ENCODE results near the gene NCOA7.

DNA sequence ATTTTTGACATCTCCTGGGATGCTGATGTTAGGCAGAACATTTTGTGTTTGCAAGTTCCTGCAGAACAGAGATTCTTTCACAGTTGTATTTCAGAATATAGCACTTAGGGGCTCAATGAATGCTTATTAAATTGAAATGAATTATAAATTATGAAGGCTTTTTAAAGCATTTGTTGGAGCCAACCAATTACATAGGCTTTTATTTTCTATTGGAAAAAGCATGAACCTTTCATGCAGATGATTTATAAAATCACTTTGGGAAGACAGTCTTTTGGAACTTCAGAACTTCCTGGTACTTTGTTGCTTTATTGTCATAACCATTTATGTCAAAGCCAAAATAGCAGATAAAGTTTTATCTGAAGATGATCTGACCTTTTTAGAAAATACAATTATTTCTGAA lies 96.6 kb downstream of the NCOA7 start:
- TF ChIP-seq, protein P1, sequence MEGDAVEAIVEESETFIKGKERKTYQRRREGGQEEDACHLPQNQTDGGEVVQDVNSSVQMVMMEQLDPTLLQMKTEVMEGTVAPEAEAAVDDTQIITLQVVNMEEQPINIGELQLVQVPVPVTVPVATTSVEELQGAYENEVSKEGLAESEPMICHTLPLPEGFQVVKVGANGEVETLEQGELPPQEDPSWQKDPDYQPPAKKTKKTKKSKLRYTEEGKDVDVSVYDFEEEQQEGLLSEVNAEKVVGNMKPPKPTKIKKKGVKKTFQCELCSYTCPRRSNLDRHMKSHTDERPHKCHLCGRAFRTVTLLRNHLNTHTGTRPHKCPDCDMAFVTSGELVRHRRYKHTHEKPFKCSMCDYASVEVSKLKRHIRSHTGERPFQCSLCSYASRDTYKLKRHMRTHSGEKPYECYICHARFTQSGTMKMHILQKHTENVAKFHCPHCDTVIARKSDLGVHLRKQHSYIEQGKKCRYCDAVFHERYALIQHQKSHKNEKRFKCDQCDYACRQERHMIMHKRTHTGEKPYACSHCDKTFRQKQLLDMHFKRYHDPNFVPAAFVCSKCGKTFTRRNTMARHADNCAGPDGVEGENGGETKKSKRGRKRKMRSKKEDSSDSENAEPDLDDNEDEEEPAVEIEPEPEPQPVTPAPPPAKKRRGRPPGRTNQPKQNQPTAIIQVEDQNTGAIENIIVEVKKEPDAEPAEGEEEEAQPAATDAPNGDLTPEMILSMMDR (IDR thresholded peaks at IDR 0.05), result no peak
- TF ChIP-seq POLR2AphosphoS5 (IDR thresholded peaks at IDR 0.05), result no peak
